Keratinocyte (primary cell): ENCODE data around the gene NOL7.

Source experiments
- CTCF ChIP-seq, 3 experiments: IDR thresholded peaks in 1 of 3; conservative IDR thresholded peaks in 1 of 3; optimal IDR thresholded peaks in 1 of 3; 2 replicates in 2 of 3; 3 replicates in 1 of 3; pipeline versions ENCODE3 to v1.5.1; 2011; ENCODE audit warnings: low read length in 3 of 3, mild to moderate bottlenecking in 3 of 3, moderate library complexity in 2 of 3, control low read depth in 1 of 3, inconsistent platforms in 1 of 3; ENCODE audit not compliant: insufficient read depth in 2 of 3; ENCODE audit errors: extremely low read depth in 1 of 3
- EZH2 ChIP-seq: IDR thresholded peaks from one replicate; pipeline ENCODE4 v1.6.1; 2012; ENCODE audit warnings: inconsistent platforms, mild to moderate bottlenecking, low read length, moderate library complexity

- TF ChIP-seq CTCF (optimal IDR thresholded peaks at IDR 0.05 in 1 of 3, IDR thresholded peaks at IDR 0.05 in 1 of 3, conservative IDR thresholded peaks at IDR 0.05 in 1 of 3; ENCODE audit: extremely low read depth in 1 of 3, insufficient read depth in 2 of 3, low read length in 3 of 3) (no peak), EZH2 (no peak)
Observed at GRCh38 chr6:13617066-13617465, 1.9 kb downstream of the NOL7 start.
